CD4-positive, CD25-positive, alpha-beta regulatory T cell (primary cell): ENCODE results near the gene ABTB2. TPM values are rescaled to one million over a fixed set of nuclear protein-coding genes. Genes with fewer than 3 reads are reported as not detected.

ENCODE experiments used
- ATAC-seq, 2 donors: fragments of 150-1000 bp; cut with Tn5 transposase; one replicate each; pipeline ENCODE4 v1.10.0; 2021; ENCODE audit warnings: low read depth in 2 of 2, moderate number of reproducible peaks in 2 of 2, moderate library complexity in 1 of 2
- DNase-seq, 3 donors: peaks; one replicate each; pipeline versions ENCODE4 v3.0.0 to v3.0.0-alpha.2; 2012 to 2022; ENCODE audit warnings: mixed read lengths in 1 of 3
- H3K27ac ChIP-seq: one replicate; pipeline ENCODE4 v1.7.0; 2013; ENCODE audit warnings: mild to moderate bottlenecking, low read length; ENCODE audit not compliant: insufficient read depth, poor library complexity, severe bottlenecking
- H3K27me3 ChIP-seq: one replicate; pipeline ENCODE4 v1.7.0; 2013; ENCODE audit warnings: low read length; ENCODE audit not compliant: control insufficient read depth, insufficient read depth
- H3K36me3 ChIP-seq: one replicate; pipeline ENCODE4 v1.7.0; 2013; ENCODE audit warnings: mild to moderate bottlenecking, low read length, moderate library complexity; ENCODE audit not compliant: control insufficient read depth, insufficient read depth
- H3K4me1 ChIP-seq: 2 replicates; pipeline ENCODE4 v1.7.0; 2013; ENCODE audit warnings: mild to moderate bottlenecking, low read length; ENCODE audit not compliant: insufficient read depth, control insufficient read depth, poor library complexity, severe bottlenecking
- H3K4me3 ChIP-seq: one replicate; pipeline ENCODE4 v1.7.0; 2013; ENCODE audit warnings: low read depth, mild to moderate bottlenecking, low read length, moderate library complexity
- H3K9me3 ChIP-seq, 2 experiments: 1 replicate in 1 of 2; 2 replicates in 1 of 2; pipeline ENCODE4 v1.7.0; 2013; ENCODE audit warnings: low read length in 2 of 2, mild to moderate bottlenecking in 1 of 2, moderate library complexity in 1 of 2; ENCODE audit not compliant: control insufficient read depth in 2 of 2
- H3K27ac Mint-ChIP-seq, 3 donors: one replicate each; pipeline ENCODE4 v1.8.0; 2020 to 2022; ENCODE audit warnings: mild to moderate bottlenecking in 3 of 3, mixed read lengths in 3 of 3, moderate library complexity in 2 of 3
- H3K27me3 Mint-ChIP-seq: one replicate; pipeline ENCODE4 v1.8.0; 2022; ENCODE audit warnings: mild to moderate bottlenecking, mixed read lengths
- H3K36me3 Mint-ChIP-seq: one replicate; pipeline ENCODE4 v1.8.0; 2020; ENCODE audit warnings: mixed read lengths
- H3K4me1 Mint-ChIP-seq, 4 donors: one replicate each; pipeline ENCODE4 v1.8.0; 2020 to 2022; ENCODE audit warnings: mixed read lengths in 4 of 4, mild to moderate bottlenecking in 1 of 4
- H3K4me3 Mint-ChIP-seq, 4 donors: one replicate each; pipeline ENCODE4 v1.8.0; 2020 to 2022; ENCODE audit warnings: mild to moderate bottlenecking in 4 of 4, mixed read lengths in 4 of 4, moderate library complexity in 3 of 4
- H3K9me3 Mint-ChIP-seq, 7 donors: one replicate each; pipeline ENCODE4 v1.8.0; 2020 to 2022; ENCODE audit warnings: mixed read lengths in 7 of 7, mild to moderate bottlenecking in 3 of 7, moderate library complexity in 2 of 7
- polyA plus RNA-seq, 4 donors: library from polyadenylated mRNA; unstranded; fragments of 300-500 nt; fragmentation: Illumina TruSeq; gene quantifications; one replicate each; pipeline ENCODE4 v1.2.3, GENCODE V29; 2021
- total RNA-seq: library from RNA; stranded (reverse); gene quantifications from one replicate; pipeline ENCODE4 v1.2.3, GENCODE V29; 2022

The ABTB2 gene
- total and polyA plus RNA-seq, 5 donors from 2014 or later = 0.12 to 0.89 (median 0.13) TPM; not detected in 2

DNA sequence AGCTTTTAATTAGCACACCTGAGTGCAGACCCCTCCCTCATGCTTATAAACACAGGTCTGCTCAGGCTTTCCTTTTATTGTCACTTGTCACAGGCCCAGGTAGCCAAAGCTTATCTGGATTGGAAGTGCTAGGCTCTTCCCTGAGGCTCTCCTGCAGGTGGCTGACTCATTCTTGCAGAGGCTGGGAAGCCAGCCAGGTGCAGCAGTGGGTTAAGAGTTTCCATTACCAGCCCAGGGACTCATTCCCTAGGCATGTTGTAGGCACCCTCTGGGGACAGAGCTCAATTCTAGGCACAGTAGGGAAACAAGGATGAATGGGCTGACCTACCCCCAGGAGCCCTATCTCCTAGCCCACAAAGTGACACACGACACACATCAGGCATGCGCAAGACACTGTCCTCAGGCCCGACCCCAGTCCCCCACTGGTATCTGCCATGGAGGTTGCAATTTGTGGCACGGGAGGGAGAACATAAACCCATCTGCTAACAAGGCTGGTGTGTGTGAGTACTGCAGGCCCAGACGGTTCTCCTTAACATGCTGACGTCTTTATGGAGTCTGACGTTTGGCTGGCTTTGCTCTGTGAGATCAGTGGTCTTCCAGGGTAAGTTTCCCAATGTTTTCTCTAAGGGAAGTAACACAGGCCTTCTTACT, 94.2 kb downstream of the ABTB2 start:
- no peaks in the 10 kb centered on the region for H3K36me3 ChIP-seq
- H3K27ac ChIP-seq = no peak overlapping the region
- Mint-ChIP-seq H3K4me1 (peaks cover 0 to 8% (median 3%) of the 10 kb centered on the region in 4 donors), H3K4me3 (no peak overlapping the region), H3K27ac (no peak overlapping the region), H3K36me3 (no peaks in the 10 kb centered on the region), H3K27me3 (peaks cover 25% of the 10 kb centered on the region), H3K9me3 (no peaks in the 10 kb centered on the region)
- H3K9me3 ChIP-seq = no peaks in the 10 kb centered on the region
- no peaks in the 10 kb centered on the region for H3K4me1 ChIP-seq
- H3K4me3 ChIP-seq = no peak overlapping the region
- peaks cover 3% of the 10 kb centered on the region for H3K27me3 ChIP-seq
- ATAC-seq (no peak), DNase-seq (no peak)

DNA sequence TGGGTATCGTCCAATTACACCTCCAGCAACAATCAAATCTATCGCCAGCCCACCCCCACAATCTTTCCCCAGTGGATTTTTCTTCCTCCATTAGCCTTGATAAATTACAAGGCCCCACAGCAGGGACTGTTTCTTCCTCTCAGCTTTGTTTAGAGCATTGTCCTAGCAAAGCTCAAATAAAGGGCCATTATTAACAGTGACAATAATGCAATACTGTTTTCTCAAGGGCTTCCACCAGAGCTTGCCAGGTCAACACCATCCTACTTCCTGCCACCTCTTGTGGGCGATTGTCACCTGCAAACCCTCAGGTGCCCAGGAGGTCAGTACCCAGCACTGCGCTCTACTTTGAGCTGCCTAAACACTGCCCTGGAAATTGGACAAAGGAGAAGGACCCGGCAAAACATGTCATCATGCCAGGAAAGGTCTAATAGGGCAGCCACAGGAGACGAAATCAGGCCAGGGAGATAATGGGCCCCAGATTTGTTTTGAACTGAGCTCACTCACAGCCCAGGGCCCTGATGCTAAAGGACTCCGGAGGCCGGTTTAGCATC, 95.2 kb downstream of the ABTB2 start:
- DNase-seq (no peak), ATAC-seq (no peak)
- no peak overlapping the region for H3K4me3 Mint-ChIP-seq
- H3K27ac Mint-ChIP-seq = no peak overlapping the region
- no peaks in the 10 kb centered on the region for H3K9me3 Mint-ChIP-seq
- Histone ChIP-seq H3K9me3 (no peaks in the 10 kb centered on the region), H3K27ac (no peak overlapping the region), H3K36me3 (no peaks in the 10 kb centered on the region), H3K4me1 (no peaks in the 10 kb centered on the region), H3K27me3 (peaks cover 3% of the 10 kb centered on the region), H3K4me3 (no peak overlapping the region)
- H3K27me3 Mint-ChIP-seq = peaks cover 28% of the 10 kb centered on the region
- H3K4me1 Mint-ChIP-seq = peaks cover 0 to 8% (median 3%) of the 10 kb centered on the region in 4 donors
- no peaks in the 10 kb centered on the region for H3K36me3 Mint-ChIP-seq

- no peak for ATAC-seq
- Mint-ChIP-seq H3K27me3 (peaks cover 35% of the 10 kb centered on the region), H3K4me1 (peaks cover 0 to 5% (median 2%) of the 10 kb centered on the region in 4 donors), H3K36me3 (no peaks in the 10 kb centered on the region), H3K27ac (no peak overlapping the region), H3K9me3 (no peaks in the 10 kb centered on the region), H3K4me3 (no peak overlapping the region)
- H3K4me1 ChIP-seq = no peaks in the 10 kb centered on the region
- H3K4me3 ChIP-seq = no peak overlapping the region
- DNase-seq = no peak
- no peaks in the 10 kb centered on the region for H3K9me3 ChIP-seq
- no peak overlapping the region for H3K27ac ChIP-seq
- no peaks in the 10 kb centered on the region for H3K36me3 ChIP-seq
- H3K27me3 ChIP-seq = peaks cover 3% of the 10 kb centered on the region
These were observed 96.0 kb downstream of the ABTB2 start for GRCh38 chr11:34261820-34262219.

- Histone ChIP-seq H3K27me3 (peaks cover 3% of the 10 kb centered on the region), H3K27ac (no peak overlapping the region), H3K36me3 (no peaks in the 10 kb centered on the region), H3K9me3 (no peaks in the 10 kb centered on the region), H3K4me1 (no peaks in the 10 kb centered on the region), H3K4me3 (no peak overlapping the region)
- DNase-seq (no peak), ATAC-seq (no peak)
- H3K4me3 Mint-ChIP-seq = no peak overlapping the region
- peaks cover 35% of the 10 kb centered on the region for H3K27me3 Mint-ChIP-seq
- no peaks in the 10 kb centered on the region for H3K9me3 Mint-ChIP-seq
- no peaks in the 10 kb centered on the region for H3K36me3 Mint-ChIP-seq
- no peak overlapping the region for H3K27ac Mint-ChIP-seq
- peaks cover 0 to 4% (median 2%) of the 10 kb centered on the region in 4 donors for H3K4me1 Mint-ChIP-seq
These were observed 96.7 kb downstream of the ABTB2 start for GRCh38 chr11:34261095-34261494.

- Histone ChIP-seq H3K9me3 (no peaks in the 10 kb centered on the region), H3K4me1 (no peaks in the 10 kb centered on the region), H3K27me3 (peaks cover 3% of the 10 kb centered on the region), H3K36me3 (no peaks in the 10 kb centered on the region), H3K4me3 (no peak overlapping the region), H3K27ac (no peak overlapping the region)
- Mint-ChIP-seq H3K36me3 (no peaks in the 10 kb centered on the region), H3K4me1 (peaks cover 0 to 4% (median 2%) of the 10 kb centered on the region in 4 donors), H3K9me3 (no peaks in the 10 kb centered on the region), H3K4me3 (no peak overlapping the region), H3K27me3 (peaks cover 35% of the 10 kb centered on the region), H3K27ac (no peak overlapping the region)
- ATAC-seq = no peak
- DNase-seq = no peak
These were observed 97.7 kb downstream of the ABTB2 start for GRCh38 chr11:34260072-34260575.

GRCh38 chr11:34259087-34259486, 98.7 kb downstream of the ABTB2 start:
- no peak for ATAC-seq
- H3K27me3 Mint-ChIP-seq = peaks cover 30% of the 10 kb centered on the region
- H3K36me3 Mint-ChIP-seq = no peaks in the 10 kb centered on the region
- no peaks in the 10 kb centered on the region for H3K9me3 Mint-ChIP-seq
- no peak overlapping the region for H3K27ac Mint-ChIP-seq
- Histone ChIP-seq H3K4me3 (no peak overlapping the region), H3K9me3 (no peaks in the 10 kb centered on the region), H3K4me1 (no peaks in the 10 kb centered on the region), H3K36me3 (no peaks in the 10 kb centered on the region), H3K27me3 (peaks cover 3% of the 10 kb centered on the region), H3K27ac (no peak overlapping the region)
- H3K4me1 Mint-ChIP-seq = peaks cover 0 to 6% (median 2%) of the 10 kb centered on the region in 4 donors
- no peak overlapping the region for H3K4me3 Mint-ChIP-seq
- DNase-seq = no peak

GRCh38 chr11:34256626-34257025, 101.2 kb downstream of the ABTB2 start:
- Mint-ChIP-seq H3K4me3 (no peak overlapping the region), H3K27me3 (peaks cover 25% of the 10 kb centered on the region), H3K27ac (peak overlapping the region in 1 of 3 donors; percentile 62), H3K4me1 (peaks cover 0 to 6% (median 5%) of the 10 kb centered on the region in 4 donors), H3K9me3 (no peaks in the 10 kb centered on the region), H3K36me3 (no peaks in the 10 kb centered on the region)
- Histone ChIP-seq H3K4me1 (peaks cover 4% of the 10 kb centered on the region), H3K4me3 (no peak overlapping the region), H3K27ac (no peak overlapping the region), H3K27me3 (peaks cover 3% of the 10 kb centered on the region), H3K9me3 (no peaks in the 10 kb centered on the region), H3K36me3 (no peaks in the 10 kb centered on the region)
- DNase-seq = no peak
- no peak for ATAC-seq

GRCh38 chr11:34256150-34256549, 101.7 kb downstream of the ABTB2 start:
- peaks cover 3% of the 10 kb centered on the region for H3K27me3 ChIP-seq
- H3K4me3 Mint-ChIP-seq = no peak overlapping the region
- peaks cover 9% of the 10 kb centered on the region for H3K4me1 ChIP-seq
- no peak overlapping the region for H3K4me3 ChIP-seq
- no peak overlapping the region for H3K27ac ChIP-seq
- H3K36me3 ChIP-seq = no peaks in the 10 kb centered on the region
- no peaks in the 10 kb centered on the region for H3K9me3 Mint-ChIP-seq
- no peak overlapping the region for H3K27ac Mint-ChIP-seq
- H3K9me3 ChIP-seq = no peaks in the 10 kb centered on the region
- no peaks in the 10 kb centered on the region for H3K36me3 Mint-ChIP-seq
- ATAC-seq (no peak), DNase-seq (no peak)
- peaks cover 25% of the 10 kb centered on the region for H3K27me3 Mint-ChIP-seq
- peaks cover 0 to 11% (median 9%) of the 10 kb centered on the region in 4 donors for H3K4me1 Mint-ChIP-seq
